GM19099 (cell line): ENCODE results near the gene GNB1L.

Experiments used
- POLR2A ChIP-seq: IDR thresholded peaks from 3 replicates; pipeline ENCODE4 v1.6.1; 2011; ENCODE audit warnings: low read depth; ENCODE audit not compliant: insufficient read length; ENCODE audit errors: extremely low read depth

GNB1L gene

GRCh38 chr22:19832476-19833108, 22.1 kb downstream of the GNB1L start:
- TF ChIP-seq POLR2A, result no peak

GRCh38 chr22:19831016-19831415, 23.7 kb downstream of the GNB1L start:
- no peak for TF ChIP-seq POLR2A

- no peak for TF ChIP-seq POLR2A
These were observed 26.7 kb downstream of the GNB1L start for GRCh38 chr22:19828035-19828401.

GRCh38 chr22:19827341-19828034, 27.2 kb downstream of the GNB1L start:
- TF ChIP-seq POLR2A, result no peak

GRCh38 chr22:19826619-19826950, 28.1 kb downstream of the GNB1L start:
- no peak for TF ChIP-seq POLR2A

- no peak for TF ChIP-seq POLR2A
These were observed 28.6 kb downstream of the GNB1L start for GRCh38 chr22:19825904-19826618.

GRCh38 chr22:19824926-19825339, 29.7 kb downstream of the GNB1L start:
- no peak for TF ChIP-seq POLR2A

GRCh38 chr22:19824212-19824925, 30.3 kb downstream of the GNB1L start:
- TF ChIP-seq POLR2A, result no peak

GRCh38 chr22:19823902-19824211, 30.8 kb downstream of the GNB1L start:
- no peak for TF ChIP-seq POLR2A

GRCh38 chr22:19823191-19823901, 31.3 kb downstream of the GNB1L start:
- TF ChIP-seq POLR2A, result no peak

- TF ChIP-seq POLR2A, result no peak
These were observed 32.2 kb downstream of the GNB1L start for GRCh38 chr22:19822301-19823117.

GRCh38 chr22:19821523-19822300, 33.0 kb downstream of the GNB1L start:
- no peak for TF ChIP-seq POLR2A

- TF ChIP-seq POLR2A, result no peak
These were observed 33.7 kb downstream of the GNB1L start for GRCh38 chr22:19820880-19821522.
